LNCAP (cell line): Measurements from ENCODE around the gene BANK1.

Source experiments
- TF ChIP-seq, protein P1 (sequence below): fragments of 450-650 bp; IDR thresholded peaks from 2 replicates; pipeline ENCODE4 v1.5.1; 2017; ENCODE audit warnings: mild to moderate bottlenecking

BANK1 gene

DNA sequence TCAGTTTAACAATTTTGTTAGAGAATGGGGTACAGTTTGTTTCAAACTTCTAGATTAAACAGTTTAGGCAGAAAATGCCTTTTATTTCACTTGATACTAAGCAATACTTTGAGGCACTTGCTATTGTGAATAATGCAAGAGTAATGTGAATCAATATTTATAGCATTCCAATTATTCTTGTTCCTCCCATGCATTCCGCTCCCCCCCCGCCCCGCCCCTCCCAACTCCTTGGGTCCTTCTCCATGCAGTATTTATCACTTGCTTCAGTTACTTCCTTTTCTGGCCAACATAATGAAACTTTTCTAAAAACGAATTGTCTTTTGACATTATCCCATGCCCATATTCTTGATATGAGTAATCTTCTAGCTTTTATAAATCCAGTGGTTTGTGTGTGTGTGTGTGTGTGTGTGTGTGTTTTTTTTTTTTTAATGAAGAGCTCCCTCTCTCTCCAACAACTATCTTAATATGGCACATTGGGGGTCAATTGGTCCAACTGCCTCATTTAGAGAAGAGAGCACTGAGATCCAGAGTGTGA lies 1.6 kb downstream of the BANK1 start:
- TF ChIP-seq, protein P1, sequence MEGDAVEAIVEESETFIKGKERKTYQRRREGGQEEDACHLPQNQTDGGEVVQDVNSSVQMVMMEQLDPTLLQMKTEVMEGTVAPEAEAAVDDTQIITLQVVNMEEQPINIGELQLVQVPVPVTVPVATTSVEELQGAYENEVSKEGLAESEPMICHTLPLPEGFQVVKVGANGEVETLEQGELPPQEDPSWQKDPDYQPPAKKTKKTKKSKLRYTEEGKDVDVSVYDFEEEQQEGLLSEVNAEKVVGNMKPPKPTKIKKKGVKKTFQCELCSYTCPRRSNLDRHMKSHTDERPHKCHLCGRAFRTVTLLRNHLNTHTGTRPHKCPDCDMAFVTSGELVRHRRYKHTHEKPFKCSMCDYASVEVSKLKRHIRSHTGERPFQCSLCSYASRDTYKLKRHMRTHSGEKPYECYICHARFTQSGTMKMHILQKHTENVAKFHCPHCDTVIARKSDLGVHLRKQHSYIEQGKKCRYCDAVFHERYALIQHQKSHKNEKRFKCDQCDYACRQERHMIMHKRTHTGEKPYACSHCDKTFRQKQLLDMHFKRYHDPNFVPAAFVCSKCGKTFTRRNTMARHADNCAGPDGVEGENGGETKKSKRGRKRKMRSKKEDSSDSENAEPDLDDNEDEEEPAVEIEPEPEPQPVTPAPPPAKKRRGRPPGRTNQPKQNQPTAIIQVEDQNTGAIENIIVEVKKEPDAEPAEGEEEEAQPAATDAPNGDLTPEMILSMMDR, result no peak

DNA sequence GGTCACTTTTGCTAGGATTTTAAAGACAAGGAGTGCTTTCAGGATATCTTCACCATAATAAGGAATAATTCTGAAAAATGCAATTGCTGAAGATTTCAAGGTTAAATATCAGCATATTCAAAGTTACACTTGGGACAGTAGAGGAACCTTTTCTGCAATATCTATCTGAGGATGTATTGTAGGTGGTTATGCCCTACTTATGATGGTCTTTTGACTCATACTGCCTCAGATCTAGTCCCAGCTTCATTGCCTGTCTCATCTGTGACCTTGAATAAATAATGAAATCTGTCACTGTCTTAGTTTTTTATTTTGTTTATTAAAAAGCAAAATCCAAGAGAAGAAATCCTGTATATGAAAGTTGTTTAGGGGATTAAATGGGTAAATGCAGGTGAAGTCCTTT lies 2.9 kb downstream of the BANK1 start:
- TF ChIP-seq, protein P1, result no peak

DNA sequence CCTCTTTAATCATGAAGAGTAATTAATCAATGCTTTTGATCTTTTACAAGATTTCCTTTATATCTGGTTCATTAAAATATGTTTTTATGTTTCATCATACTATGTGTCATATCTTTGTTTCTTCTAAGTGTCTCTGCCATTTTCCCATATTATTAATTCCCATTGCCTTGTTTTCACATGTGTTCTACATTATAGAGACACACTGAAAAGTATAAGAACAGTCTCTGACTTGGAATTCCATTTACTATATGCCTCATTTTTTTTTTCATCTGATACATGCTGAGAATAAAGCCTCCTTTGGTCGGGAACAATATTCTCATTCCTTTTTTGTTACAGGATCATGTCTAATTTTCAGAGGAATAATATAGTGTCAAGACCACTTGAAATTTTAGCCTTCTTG lies 4.3 kb downstream of the BANK1 start:
- TF ChIP-seq, protein P1, result no peak

DNA sequence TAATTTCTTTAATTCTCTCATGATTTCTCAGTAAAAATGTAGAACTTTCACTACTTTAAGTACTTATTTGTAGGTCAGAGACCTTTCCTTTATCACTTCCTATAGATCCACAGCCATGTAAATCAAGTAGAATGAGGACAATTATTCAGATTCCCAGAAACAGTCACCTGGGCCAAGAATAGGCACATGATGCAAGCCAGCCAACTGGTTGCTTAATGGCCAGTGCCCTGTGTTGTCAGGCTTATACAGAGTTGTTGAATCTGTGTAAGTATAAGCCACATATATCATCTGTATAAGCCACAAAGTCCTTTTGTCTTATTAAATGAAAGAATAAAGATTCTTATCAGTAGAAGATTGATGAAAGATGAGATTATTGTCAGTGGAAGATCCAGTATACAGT lies 5.2 kb downstream of the BANK1 start:
- TF ChIP-seq, protein P1, result no peak

DNA sequence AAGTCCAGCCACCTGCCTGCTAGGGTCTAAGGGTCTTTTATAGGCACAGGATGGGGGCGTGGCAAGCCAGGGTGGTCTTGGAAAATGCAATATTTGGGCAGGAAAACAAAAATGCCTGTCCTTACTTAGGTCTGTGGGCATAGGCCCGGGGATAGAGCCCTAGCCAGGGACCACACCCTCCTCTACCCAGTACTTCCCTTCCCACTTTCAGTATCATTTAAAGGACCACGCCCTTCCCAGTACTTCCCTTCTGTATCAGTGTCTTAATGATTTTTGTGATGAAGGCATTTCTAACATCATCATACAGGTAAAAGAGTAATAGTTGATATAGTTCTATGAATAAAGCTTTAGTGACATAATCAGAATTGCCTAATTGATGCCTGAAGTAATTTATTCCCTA lies 11.4 kb downstream of the BANK1 start:
- TF ChIP-seq, protein P1, result no peak

DNA sequence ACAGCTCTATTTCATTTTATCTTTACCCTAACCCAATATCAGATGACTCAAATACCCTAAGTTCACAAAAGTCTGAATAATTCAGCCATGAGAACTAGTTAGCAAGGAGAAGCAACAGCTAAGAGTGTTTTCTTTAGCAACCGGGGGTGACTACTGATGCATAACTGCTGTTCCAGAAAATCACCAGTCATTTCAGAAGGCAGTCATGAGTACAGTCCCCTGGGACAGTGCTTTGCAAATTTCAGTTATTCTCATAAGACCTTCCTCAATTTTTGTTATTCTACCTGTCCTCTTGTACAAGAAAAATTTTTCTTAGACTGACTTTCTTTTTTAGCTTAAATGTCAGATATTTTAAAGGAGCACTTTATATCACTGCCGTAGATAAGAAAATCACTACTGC lies 16.4 kb downstream of the BANK1 start:
- TF ChIP-seq, protein P1, result no peak

DNA sequence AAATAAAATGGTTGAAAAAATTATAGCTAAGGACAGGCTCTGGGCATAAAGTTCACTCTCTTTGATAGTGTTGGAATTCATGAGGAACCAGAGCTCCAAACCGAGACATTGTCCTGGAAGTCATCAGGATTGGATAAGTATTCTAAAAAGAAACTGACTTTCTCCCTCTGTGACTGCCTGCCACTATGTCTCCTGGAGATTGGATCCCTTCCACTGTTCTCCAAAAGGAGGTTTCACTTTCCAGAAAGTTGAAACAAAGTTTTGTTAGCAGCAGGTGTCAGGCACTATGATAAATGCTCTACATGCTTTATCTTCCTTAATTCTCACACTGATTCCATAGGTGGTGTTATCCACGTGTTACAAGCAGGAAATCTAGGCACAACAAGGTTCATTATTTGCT lies 16.8 kb downstream of the BANK1 start:
- TF ChIP-seq, protein P1, result no peak

DNA sequence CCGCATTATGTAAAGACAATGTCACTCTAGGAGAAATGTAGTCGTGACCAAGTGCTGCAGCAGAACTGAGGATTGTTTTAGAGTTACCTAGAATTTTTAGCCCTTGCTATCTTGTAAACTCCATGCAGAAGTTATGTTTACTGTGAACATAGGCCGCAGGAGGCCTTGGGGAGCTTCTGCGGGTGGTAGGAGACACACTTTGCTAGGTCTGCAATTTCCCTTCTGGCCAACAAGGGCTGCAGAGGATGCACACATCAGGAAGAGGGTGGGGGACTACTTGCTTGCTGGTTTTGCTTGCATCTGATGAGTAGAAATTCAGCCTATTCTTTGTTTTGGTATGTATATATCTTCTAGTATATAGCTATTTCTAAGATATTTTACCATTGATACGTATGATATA lies 23.1 kb downstream of the BANK1 start:
- TF ChIP-seq, protein P1, result no peak
